ENCODE results near the gene RNASEH2A. TPM values are rescaled to one million over a fixed set of nuclear protein-coding genes. Genes with fewer than 3 reads are reported as not detected.

RNASEH2A gene
- total and polyA plus RNA-seq, 2 of the 13 experiments (the other 11 are each of a cell fraction or from before 2014, with no cell fraction given), result 25.1 to 35.8 TPM

- TF ChIP-seq ZNF782 (CRISPR knock-in tag; IDR thresholded peaks at IDR 0.05; ENCODE audit: borderline replicate concordance), result no peak
- TF ChIP-seq KDM1A (CRISPR knock-in tag; IDR thresholded peaks at IDR 0.05), result no peak
- peak; percentile 51; the same call in 1 of the 2 replicates for TF ChIP-seq TARDBP (CRISPR knock-in tag; IDR thresholded peaks at IDR 0.05)
- TF ChIP-seq POGK (CRISPR knock-in tag; conservative IDR thresholded peaks at IDR 0.05), result no peak
- TF ChIP-seq ZFX (CRISPR knock-in tag; IDR thresholded peaks at IDR 0.05; ENCODE audit: low read depth), result peak; percentile 72
- no peak for TF ChIP-seq FOXA1 (IDR thresholded peaks at IDR 0.05)
- TF ChIP-seq FOXA1 (CRISPR knock-in tag; IDR thresholded peaks at IDR 0.05), result no peak
- 0 out of 2 replicates have a peak, but pooled peaks have one; percentile 20 for TF ChIP-seq ZBTB33 (CRISPR knock-in tag; IDR thresholded peaks at IDR 0.05)
- no peak for TF ChIP-seq BCLAF1 (IDR thresholded peaks at IDR 0.05)
- peak; percentile 43; the same call in 1 of the 2 replicates for TF ChIP-seq MAX (IDR thresholded peaks at IDR 0.05)
- TF ChIP-seq HDAC6 (IDR thresholded peaks at IDR 0.05; ENCODE audit: low read depth, low read length), result no peak
- TF ChIP-seq ZBED4 (CRISPR knock-in tag; IDR thresholded peaks at IDR 0.05; ENCODE audit: borderline replicate concordance), result 0 out of 2 replicates have a peak, but pooled peaks have one; percentile 34
- no peak for TF ChIP-seq ZNF512 (CRISPR knock-in tag; IDR thresholded peaks at IDR 0.05)
- TF ChIP-seq ZNF563 (CRISPR knock-in tag; IDR thresholded peaks at IDR 0.05), result no peak
Measured at GRCh38 chr19:12777217-12778016, 29.0 kb upstream of the RNASEH2A start (continued).
